ENCODE data around the gene ANKZF1. TPM values are rescaled to one million over a fixed set of nuclear protein-coding genes. Genes with fewer than 3 reads are reported as not detected.

ANKZF1 gene
- total RNA-seq, 1 donor from 2014 or later: 27.7 TPM

DNA sequence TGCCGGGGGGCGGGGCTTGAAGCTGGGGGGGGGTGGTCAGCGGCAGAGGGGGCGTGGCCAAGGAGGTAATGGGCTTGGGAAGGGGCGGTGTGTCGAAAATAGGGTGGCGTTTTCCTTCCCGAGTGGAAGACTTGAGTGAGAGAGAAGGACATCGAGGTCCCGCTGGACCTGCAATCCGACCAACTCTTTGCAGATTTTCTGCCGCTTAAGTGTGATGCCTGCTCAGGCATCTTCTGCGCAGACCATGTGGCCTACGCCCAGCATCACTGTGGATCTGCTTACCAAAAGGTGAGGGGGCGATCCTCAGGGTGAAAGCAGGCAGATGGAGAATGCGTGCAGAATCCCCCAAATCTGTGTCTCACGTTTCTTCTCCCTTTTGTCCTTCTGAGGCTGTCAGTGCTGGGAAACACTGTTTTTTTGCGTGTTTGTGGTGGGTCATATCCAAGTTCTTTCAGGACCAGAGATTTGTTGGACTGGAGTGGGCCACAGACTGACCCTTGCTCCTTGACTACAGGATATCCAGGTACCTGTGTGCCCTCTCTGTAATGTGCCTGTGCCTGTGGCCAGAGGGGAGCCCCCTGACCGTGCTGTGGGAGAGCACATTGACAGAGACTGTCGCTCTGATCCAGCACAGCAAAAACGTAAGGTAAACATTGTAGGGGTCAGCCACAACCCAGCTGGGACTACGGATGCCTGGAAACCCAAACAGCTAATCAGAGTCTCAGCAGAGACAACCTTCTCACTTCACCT, 22.3 kb upstream of the ANKZF1 start:
- H3K9ac ChIP-seq (ENCODE audit: low read depth in 1 of 3, low read length in 3 of 3): peak overlapping the region; percentile 13 to 71 (median 63)
- peak overlapping the region; percentile 78 for H3K27ac ChIP-seq (ENCODE audit: low read depth, low read length)
- H3K27me3 ChIP-seq (ENCODE audit: control insufficient read depth in 3 of 3, insufficient read depth in 3 of 3, low read length in 3 of 3): no peaks in the 10 kb centered on the region

DNA sequence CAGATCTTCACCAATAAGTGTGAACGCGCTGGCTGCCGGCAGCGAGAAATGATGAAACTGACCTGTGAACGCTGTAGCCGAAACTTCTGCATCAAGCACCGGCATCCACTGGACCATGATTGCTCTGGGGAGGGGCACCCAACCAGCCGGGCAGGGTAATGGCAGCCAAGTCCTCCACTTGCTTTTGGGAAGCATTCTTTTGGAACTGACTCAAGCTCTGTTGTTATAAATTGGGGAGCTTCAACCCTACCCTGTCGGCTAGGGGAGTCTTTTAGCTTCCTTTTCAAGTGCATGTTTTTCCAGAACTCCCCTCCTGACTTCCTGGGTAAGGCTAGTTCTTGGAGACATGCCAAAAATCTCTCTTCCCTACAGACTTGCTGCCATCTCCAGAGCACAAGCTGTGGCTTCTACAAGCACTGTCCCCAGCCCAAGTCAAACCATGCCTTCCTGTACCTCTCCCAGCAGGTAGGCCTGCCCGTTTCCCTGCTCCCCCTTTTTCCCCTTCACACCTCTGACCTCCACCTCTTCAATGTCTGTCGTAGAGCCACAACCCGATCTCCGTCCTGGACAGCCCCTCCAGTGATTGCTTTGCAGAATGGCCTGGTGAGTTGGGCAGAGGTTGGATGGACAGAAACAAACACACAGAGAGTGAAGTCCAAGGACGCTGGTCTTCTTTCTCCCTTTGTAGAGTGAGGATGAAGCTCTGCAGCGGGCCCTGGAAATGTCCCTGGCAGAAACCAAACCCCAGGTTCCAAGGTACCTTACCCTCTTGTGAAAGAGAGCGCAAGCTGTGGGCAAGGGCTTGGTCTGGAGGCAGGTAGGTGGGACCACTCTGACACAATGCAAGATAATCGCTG, 21.5 kb upstream of the ANKZF1 start:
- Histone ChIP-seq H3K4me3 (ENCODE audit: low read length in 3 of 3) (peak overlapping the region in 1 of 3 donors; percentile 80), H3K9me3 (ENCODE audit: control insufficient read depth in 3 of 3, low read length in 3 of 3) (no peaks in the 10 kb centered on the region), H3K4me1 (ENCODE audit: control insufficient read depth in 3 of 3, insufficient read depth in 3 of 3, low read length in 3 of 3) (peaks cover 17 to 20% (median 18%) of the 10 kb centered on the region in 3 donors), H3K27ac (ENCODE audit: low read depth, low read length) (peak overlapping the region; percentile 78), H3K27me3 (ENCODE audit: control insufficient read depth in 3 of 3, insufficient read depth in 3 of 3, low read length in 3 of 3) (no peaks in the 10 kb centered on the region), H3K9ac (ENCODE audit: low read depth in 1 of 3, low read length in 3 of 3) (peak overlapping the region in 2 of 3 donors; percentile 8 to 71), H3K36me3 (ENCODE audit: control insufficient read depth in 3 of 3, insufficient read depth in 3 of 3, low read length in 3 of 3) (peaks cover 41 to 46% (median 44%) of the 10 kb centered on the region in 3 donors)

More for the DNA sequence above, 22.3 kb upstream of the ANKZF1 start:
- Histone ChIP-seq H3K4me1 (ENCODE audit: control insufficient read depth in 3 of 3, insufficient read depth in 3 of 3, low read length in 3 of 3) (peaks cover 17 to 20% (median 18%) of the 10 kb centered on the region in 3 donors), H3K9me3 (ENCODE audit: control insufficient read depth in 3 of 3, low read length in 3 of 3) (no peaks in the 10 kb centered on the region), H3K36me3 (ENCODE audit: control insufficient read depth in 3 of 3, insufficient read depth in 3 of 3, low read length in 3 of 3) (peaks cover 36 to 38% (median 38%) of the 10 kb centered on the region in 3 donors), H3K4me3 (ENCODE audit: low read length in 3 of 3) (peak overlapping the region; percentile 74 to 94 (median 80))

GRCh38 chr2:219209236-219210195, 20.1 kb upstream of the ANKZF1 start:
- H3K4me3 ChIP-seq (ENCODE audit: low read length in 3 of 3): no peak overlapping the region
- peaks cover 17 to 20% (median 18%) of the 10 kb centered on the region in 3 donors for H3K4me1 ChIP-seq (ENCODE audit: control insufficient read depth in 3 of 3, insufficient read depth in 3 of 3, low read length in 3 of 3)
- H3K27me3 ChIP-seq (ENCODE audit: control insufficient read depth in 3 of 3, insufficient read depth in 3 of 3, low read length in 3 of 3): no peaks in the 10 kb centered on the region
- H3K9me3 ChIP-seq (ENCODE audit: control insufficient read depth in 3 of 3, low read length in 3 of 3): no peaks in the 10 kb centered on the region
- no peak overlapping the region for H3K27ac ChIP-seq (ENCODE audit: low read depth, low read length)
- H3K9ac ChIP-seq (ENCODE audit: low read depth in 1 of 3, low read length in 3 of 3): no peak overlapping the region
- peaks cover 53 to 60% (median 58%) of the 10 kb centered on the region in 3 donors for H3K36me3 ChIP-seq (ENCODE audit: control insufficient read depth in 3 of 3, insufficient read depth in 3 of 3, low read length in 3 of 3)

GRCh38 chr2:219210196-219210885, 19.3 kb upstream of the ANKZF1 start:
- no peak overlapping the region for H3K27ac ChIP-seq (ENCODE audit: low read depth, low read length)
- H3K27me3 ChIP-seq (ENCODE audit: control insufficient read depth in 3 of 3, insufficient read depth in 3 of 3, low read length in 3 of 3): no peaks in the 10 kb centered on the region
- H3K4me1 ChIP-seq (ENCODE audit: control insufficient read depth in 3 of 3, insufficient read depth in 3 of 3, low read length in 3 of 3): peaks cover 17 to 20% (median 18%) of the 10 kb centered on the region in 3 donors
- H3K4me3 ChIP-seq (ENCODE audit: low read length in 3 of 3): no peak overlapping the region
- H3K36me3 ChIP-seq (ENCODE audit: control insufficient read depth in 3 of 3, insufficient read depth in 3 of 3, low read length in 3 of 3): peaks cover 58 to 68% (median 66%) of the 10 kb centered on the region in 3 donors
- no peaks in the 10 kb centered on the region for H3K9me3 ChIP-seq (ENCODE audit: control insufficient read depth in 3 of 3, low read length in 3 of 3)
- no peak overlapping the region for H3K9ac ChIP-seq (ENCODE audit: low read depth in 1 of 3, low read length in 3 of 3)

- Histone ChIP-seq H3K36me3 (ENCODE audit: control insufficient read depth in 3 of 3, insufficient read depth in 3 of 3, low read length in 3 of 3) (peaks cover 62 to 74% (median 72%) of the 10 kb centered on the region in 3 donors), H3K4me1 (ENCODE audit: control insufficient read depth in 3 of 3, insufficient read depth in 3 of 3, low read length in 3 of 3) (peaks cover 16 to 21% (median 17%) of the 10 kb centered on the region in 3 donors), H3K27ac (ENCODE audit: low read depth, low read length) (no peak overlapping the region), H3K27me3 (ENCODE audit: control insufficient read depth in 3 of 3, insufficient read depth in 3 of 3, low read length in 3 of 3) (no peaks in the 10 kb centered on the region), H3K9me3 (ENCODE audit: control insufficient read depth in 3 of 3, low read length in 3 of 3) (no peaks in the 10 kb centered on the region), H3K4me3 (ENCODE audit: low read length in 3 of 3) (no peak overlapping the region), H3K9ac (ENCODE audit: low read depth in 1 of 3, low read length in 3 of 3) (no peak overlapping the region)
These were observed 18.7 kb upstream of the ANKZF1 start for GRCh38 chr2:219210886-219211362.

- peaks cover 16 to 25% (median 20%) of the 10 kb centered on the region in 3 donors for H3K4me1 ChIP-seq (ENCODE audit: control insufficient read depth in 3 of 3, insufficient read depth in 3 of 3, low read length in 3 of 3)
- H3K27ac ChIP-seq (ENCODE audit: low read depth, low read length): no peak overlapping the region
- H3K9me3 ChIP-seq (ENCODE audit: control insufficient read depth in 3 of 3, low read length in 3 of 3): no peaks in the 10 kb centered on the region
- no peak overlapping the region for H3K9ac ChIP-seq (ENCODE audit: low read depth in 1 of 3, low read length in 3 of 3)
- peaks cover 65 to 83% (median 74%) of the 10 kb centered on the region in 3 donors for H3K36me3 ChIP-seq (ENCODE audit: control insufficient read depth in 3 of 3, insufficient read depth in 3 of 3, low read length in 3 of 3)
- H3K4me3 ChIP-seq (ENCODE audit: low read length in 3 of 3): no peak overlapping the region
- no peaks in the 10 kb centered on the region for H3K27me3 ChIP-seq (ENCODE audit: control insufficient read depth in 3 of 3, insufficient read depth in 3 of 3, low read length in 3 of 3)
These were observed 16.6 kb upstream of the ANKZF1 start for GRCh38 chr2:219213026-219213415.

- Histone ChIP-seq H3K27me3 (ENCODE audit: control insufficient read depth in 3 of 3, insufficient read depth in 3 of 3, low read length in 3 of 3) (no peaks in the 10 kb centered on the region), H3K4me3 (ENCODE audit: low read length in 3 of 3) (no peak overlapping the region), H3K9ac (ENCODE audit: low read depth in 1 of 3, low read length in 3 of 3) (peak overlapping the region in 1 of 3 donors; percentile 40), H3K27ac (ENCODE audit: low read depth, low read length) (no peak overlapping the region), H3K9me3 (ENCODE audit: control insufficient read depth in 3 of 3, low read length in 3 of 3) (no peaks in the 10 kb centered on the region), H3K4me1 (ENCODE audit: control insufficient read depth in 3 of 3, insufficient read depth in 3 of 3, low read length in 3 of 3) (peaks cover 16 to 27% (median 21%) of the 10 kb centered on the region in 3 donors), H3K36me3 (ENCODE audit: control insufficient read depth in 3 of 3, insufficient read depth in 3 of 3, low read length in 3 of 3) (peaks cover 60 to 77% (median 69%) of the 10 kb centered on the region in 3 donors)
These were observed 16.0 kb upstream of the ANKZF1 start for GRCh38 chr2:219213486-219214071.

DNA sequence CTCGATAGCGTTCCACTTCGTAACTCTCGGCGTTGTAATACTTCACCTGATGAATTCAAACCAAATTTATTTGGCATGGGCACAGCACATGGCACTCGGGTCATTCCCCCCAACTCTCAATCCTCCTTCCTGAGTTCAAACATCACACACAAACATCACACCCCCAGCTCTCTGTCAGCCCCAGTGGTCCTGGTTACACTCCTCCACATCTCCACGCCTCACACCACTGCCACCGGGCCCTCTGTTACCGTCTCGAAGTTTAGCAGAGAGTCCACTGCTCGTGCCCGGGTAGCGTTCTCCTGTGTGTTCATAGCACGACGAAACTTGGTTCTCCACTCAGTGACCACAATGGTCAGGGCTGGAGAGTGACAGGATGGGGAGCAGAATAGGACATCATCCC, 15.5 kb upstream of the ANKZF1 start:
- Histone ChIP-seq H3K27ac (ENCODE audit: low read depth, low read length) (no peak overlapping the region), H3K4me3 (ENCODE audit: low read length in 3 of 3) (no peak overlapping the region), H3K27me3 (ENCODE audit: control insufficient read depth in 3 of 3, insufficient read depth in 3 of 3, low read length in 3 of 3) (no peaks in the 10 kb centered on the region), H3K9me3 (ENCODE audit: control insufficient read depth in 3 of 3, low read length in 3 of 3) (no peaks in the 10 kb centered on the region), H3K9ac (ENCODE audit: low read depth in 1 of 3, low read length in 3 of 3) (no peak overlapping the region), H3K4me1 (ENCODE audit: control insufficient read depth in 3 of 3, insufficient read depth in 3 of 3, low read length in 3 of 3) (peaks cover 21 to 31% (median 23%) of the 10 kb centered on the region in 3 donors), H3K36me3 (ENCODE audit: control insufficient read depth in 3 of 3, insufficient read depth in 3 of 3, low read length in 3 of 3) (peaks cover 55 to 72% (median 64%) of the 10 kb centered on the region in 3 donors)
